Psoas muscle (tissue), 8 donors: ENCODE data around the gene LILRA2. TPM values are rescaled to one million over a fixed set of nuclear protein-coding genes. Genes with fewer than 3 reads are reported as not detected.
"Not testable (repeated sequence)": the region's sequence is repeated elsewhere in the genome, so short reads cannot be mapped to it uniquely, and the experiment has no call there.

Experiments
- ATAC-seq, 4 donors: fragments of 200-7000 bp; cut with Tn5 transposase; one replicate each; pipeline ENCODE4 v1.9.1; 2020; ENCODE audit warnings: moderate library complexity in 3 of 4, mild to moderate bottlenecking in 2 of 4
- DNase-seq, 2 donors: peaks; one replicate each; pipeline ENCODE4 v3.0.0-alpha.2; 2020
- H3K27ac ChIP-seq: fragments of 200-600 bp; one replicate; pipeline ENCODE4 v1.8.0; 2022
- H3K27me3 ChIP-seq, 3 donors: fragments of 200-600 bp in 1 of 3; one replicate each; pipeline versions ENCODE4 v1.6.1 to v1.8.0; 2013 to 2022; ENCODE audit warnings: low read length in 2 of 3, mild to moderate bottlenecking in 2 of 3, moderate library complexity in 1 of 3; ENCODE audit not compliant: insufficient read depth in 3 of 3
- H3K36me3 ChIP-seq, 2 donors: fragments of 200-600 bp in 1 of 2; one replicate each; pipeline versions ENCODE4 v1.6.1 to v1.8.0; 2013 to 2022; ENCODE audit warnings: low read depth in 1 of 2, mild to moderate bottlenecking in 1 of 2, moderate library complexity in 1 of 2; ENCODE audit not compliant: insufficient read depth in 1 of 2
- H3K4me1 ChIP-seq: fragments of 200-600 bp; one replicate; pipeline ENCODE4 v1.8.0; 2022
- H3K4me3 ChIP-seq: fragments of 200-600 bp; one replicate; pipeline ENCODE4 v1.8.0; 2022; ENCODE audit warnings: mild to moderate bottlenecking
- H3K9me3 ChIP-seq: fragments of 200-600 bp; one replicate; pipeline ENCODE4 v1.8.0; 2022
- WGBS, 3 donors: extraction: QIAGEN DNeasy Blood & Tissue Kit; methylation state at CpG; one replicate each; pipeline versions ENCODE4 v1.1.6 to v1.1.7; 2013; 5-methylcytosine and 5-hydroxymethylcytosine counted together
- intact Hi-C, 2 donors: fragments of 100-400 bp; cut with DNase I; formaldehyde crosslinking; loops; one replicate each; pipeline versions ENCODE4 v1.11.0 to v1.14.2; 2022
- polyA plus RNA-seq, 3 donors: library from polyadenylated mRNA; stranded (reverse); fragments of 200-250 nt; gene quantifications; one replicate each; pipeline ENCODE4 v1.2.3, GENCODE V29; 2013
- total RNA-seq, 4 donors: library from RNA; stranded (reverse); fragmentation: NEBNext Ultra II Directional in 2 of 4; extraction: Animal tissue kit (Norgen Biotek cat#: 25700) in 2 of 4; gene quantifications; one replicate each; pipeline versions ENCODE4 v1.2.1 to v1.2.4, GENCODE V29; 2021 to 2023
- TF ChIP-seq, protein P1 (sequence below): fragments of 200-600 bp; IDR thresholded peaks from one replicate; pipeline ENCODE4 v1.8.0; 2022; ENCODE audit warnings: antibody characterized with exemption
- donor health status: healthy with polysubstance abuse.
- donor health status: DM: no; HTN: no; CAD: no; lungs with moderate emphysema.
- donor health status: Bipolar disorder and iron deficiency.
- donor health status: healthy.
- donor health status: DM: yes; HTN: yes; CAD: no.
- donor health status: DM: no; HTN: no; CAD: no.
- donor health status: DM: no; HTN: no; CAD: no.
- donor health status: DM: yes; HTN: yes; CAD: no.

LILRA2 gene
- total and polyA plus RNA-seq, 7 donors: 0.25 to 1.8 (median 0.68) TPM

DNA sequence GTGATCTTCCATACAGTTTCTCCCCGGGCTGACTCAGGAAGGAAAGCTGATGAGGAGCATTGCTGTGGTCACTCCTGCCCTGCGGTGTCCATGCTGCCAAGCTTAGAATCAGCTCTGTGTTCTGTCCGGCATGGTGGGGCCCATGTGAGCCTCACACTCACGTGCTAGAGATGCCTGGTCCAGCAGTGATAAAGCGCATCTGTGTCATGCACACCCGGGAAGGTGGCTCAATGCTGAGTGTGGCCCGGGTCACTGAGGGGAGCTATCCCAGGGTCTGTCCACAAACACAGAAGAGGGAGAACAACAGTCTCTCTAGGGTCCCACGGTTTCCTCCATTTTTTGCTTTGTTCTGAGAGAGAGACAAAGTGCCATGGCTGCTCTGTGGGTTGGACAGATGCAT, 53.2 kb downstream of the LILRA2 start:
- peaks cover 0 to 2% (median 0%) of the 10 kb centered on the region in 3 donors for H3K27me3 ChIP-seq
- intact Hi-C loops: no loop called here
- ATAC-seq (no peak), DNase-seq (no peak)
- no peak overlapping the region for H3K4me3 ChIP-seq
- no peak overlapping the region for H3K27ac ChIP-seq
- TF ChIP-seq, protein P1, sequence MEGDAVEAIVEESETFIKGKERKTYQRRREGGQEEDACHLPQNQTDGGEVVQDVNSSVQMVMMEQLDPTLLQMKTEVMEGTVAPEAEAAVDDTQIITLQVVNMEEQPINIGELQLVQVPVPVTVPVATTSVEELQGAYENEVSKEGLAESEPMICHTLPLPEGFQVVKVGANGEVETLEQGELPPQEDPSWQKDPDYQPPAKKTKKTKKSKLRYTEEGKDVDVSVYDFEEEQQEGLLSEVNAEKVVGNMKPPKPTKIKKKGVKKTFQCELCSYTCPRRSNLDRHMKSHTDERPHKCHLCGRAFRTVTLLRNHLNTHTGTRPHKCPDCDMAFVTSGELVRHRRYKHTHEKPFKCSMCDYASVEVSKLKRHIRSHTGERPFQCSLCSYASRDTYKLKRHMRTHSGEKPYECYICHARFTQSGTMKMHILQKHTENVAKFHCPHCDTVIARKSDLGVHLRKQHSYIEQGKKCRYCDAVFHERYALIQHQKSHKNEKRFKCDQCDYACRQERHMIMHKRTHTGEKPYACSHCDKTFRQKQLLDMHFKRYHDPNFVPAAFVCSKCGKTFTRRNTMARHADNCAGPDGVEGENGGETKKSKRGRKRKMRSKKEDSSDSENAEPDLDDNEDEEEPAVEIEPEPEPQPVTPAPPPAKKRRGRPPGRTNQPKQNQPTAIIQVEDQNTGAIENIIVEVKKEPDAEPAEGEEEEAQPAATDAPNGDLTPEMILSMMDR: no peak
- no peaks in the 10 kb centered on the region for H3K4me1 ChIP-seq
- H3K36me3 ChIP-seq: no peaks in the 10 kb centered on the region
- no peaks in the 10 kb centered on the region for H3K9me3 ChIP-seq
- WGBS, 3 donors: 75 to 79% (median 77%) methylated on average over 8 of the region's 8 CpGs

DNA sequence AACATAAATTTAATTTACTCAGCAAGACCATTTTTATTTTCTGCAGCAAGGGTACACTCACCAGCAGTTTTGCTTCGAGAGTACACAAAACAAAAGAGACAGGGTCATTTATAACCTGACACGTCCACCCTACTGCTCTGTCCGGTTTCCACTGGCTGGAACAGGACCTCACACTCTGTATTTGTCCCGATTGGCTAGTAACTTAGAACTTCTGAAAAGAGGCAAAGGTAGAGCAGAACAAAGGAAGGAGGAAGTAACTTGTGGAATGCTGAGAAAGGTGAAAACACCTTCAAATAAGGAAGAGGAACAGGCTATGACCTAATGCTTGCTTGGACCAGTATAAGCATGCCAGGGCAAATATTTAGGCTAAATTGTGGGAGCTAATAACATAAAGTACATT, 54.3 kb downstream of the LILRA2 start:
- intact Hi-C loops, H3K36me3 ChIP-seq, H3K4me1 ChIP-seq, H3K9me3 ChIP-seq, H3K27ac ChIP-seq, H3K27me3 ChIP-seq, H3K4me3 ChIP-seq, DNase-seq, ATAC-seq: not testable (repeated sequence)
- 53 to 62% (median 60%) methylated on average over 4 of the region's 4 CpGs for WGBS, 3 donors

DNA sequence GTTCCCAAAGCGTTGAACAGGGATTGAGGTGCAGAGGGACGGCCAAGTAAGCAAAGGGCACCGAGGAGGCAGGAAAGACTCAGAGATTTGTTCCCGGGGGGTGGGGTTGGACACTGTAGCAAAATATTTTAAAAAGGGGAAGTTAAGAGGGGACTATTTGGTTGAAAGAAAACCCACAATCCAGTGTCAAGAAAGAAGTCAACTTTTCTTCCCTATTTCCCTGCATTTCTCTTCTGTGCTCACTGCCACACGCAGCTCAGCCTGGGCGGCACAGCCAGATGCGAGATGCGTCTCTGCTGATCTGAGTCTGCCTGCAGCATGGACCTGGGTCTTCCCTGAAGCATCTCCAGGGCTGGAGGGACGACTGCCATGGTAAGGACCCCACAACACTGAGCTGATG, 56.7 kb downstream of the LILRA2 start, which contains the start of gene LILRB1:
Gene LILRB1, plus strand, starts transcription at position 223 of the 400 bp plus-strand sequence. CDS start 590 bp downstream, outside the sequence.
- 69 to 76% (median 72%) methylated on average over 9 of the region's 9 CpGs for WGBS, 3 donors
- intact Hi-C loops: loop anchor here in 1 of 2 donors (2.0 kb wide), 1 partner anchor 333 kb away; no protein-coding TSS in a partner anchor
- H3K27me3 ChIP-seq, H3K4me3 ChIP-seq, H3K27ac ChIP-seq, DNase-seq, H3K36me3 ChIP-seq, ATAC-seq, H3K4me1 ChIP-seq, H3K9me3 ChIP-seq: not testable (repeated sequence)

GRCh38 chr19:54630782-54631181, 57.2 kb downstream of the LILRA2 start:
- no peaks in the 10 kb centered on the region for H3K9me3 ChIP-seq
- ATAC-seq (no peak), DNase-seq (no peak)
- H3K27ac ChIP-seq: no peak overlapping the region
- H3K4me1 ChIP-seq: no peaks in the 10 kb centered on the region
- H3K27me3 ChIP-seq: peaks cover 0 to 2% (median 0%) of the 10 kb centered on the region in 3 donors
- TF ChIP-seq, protein P1: no peak
- H3K4me3 ChIP-seq: no peak overlapping the region
- intact Hi-C loops: loop anchor here in 1 of 2 donors (2.0 kb wide), 1 partner anchor 334 kb away; no protein-coding TSS in a partner anchor
- 39 to 41% (median 40%) methylated on average over 6 of the region's 6 CpGs for WGBS, 3 donors
- H3K36me3 ChIP-seq: no peaks in the 10 kb centered on the region

- not testable (repeated sequence) for H3K4me1 ChIP-seq, H3K9me3 ChIP-seq, H3K4me3 ChIP-seq, ATAC-seq, H3K36me3 ChIP-seq, H3K27ac ChIP-seq, DNase-seq, H3K27me3 ChIP-seq
- WGBS, 3 donors: 66 to 74% (median 72%) methylated on average over 23 of the region's 23 CpGs
- intact Hi-C loops: loop anchor here in 1 of 2 donors (2.0 kb wide), 1 partner anchor 335 kb away; no protein-coding TSS in a partner anchor
Measured at GRCh38 chr19:54631489-54632337, 58.1 kb downstream of the LILRA2 start.

DNA sequence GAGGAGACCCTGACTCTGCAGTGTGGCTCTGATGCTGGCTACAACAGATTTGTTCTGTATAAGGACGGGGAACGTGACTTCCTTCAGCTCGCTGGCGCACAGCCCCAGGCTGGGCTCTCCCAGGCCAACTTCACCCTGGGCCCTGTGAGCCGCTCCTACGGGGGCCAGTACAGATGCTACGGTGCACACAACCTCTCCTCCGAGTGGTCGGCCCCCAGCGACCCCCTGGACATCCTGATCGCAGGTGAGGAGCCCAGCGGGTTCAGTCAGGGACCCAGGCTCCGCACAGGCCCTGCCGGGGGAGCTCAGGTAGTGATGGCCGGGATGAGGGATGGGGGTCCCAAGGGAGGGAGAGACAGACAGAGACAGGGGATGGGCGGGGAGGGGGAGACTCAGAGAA, 58.9 kb downstream of the LILRA2 start:
- H3K4me1 ChIP-seq, intact Hi-C loops, H3K27me3 ChIP-seq, DNase-seq, H3K9me3 ChIP-seq, H3K36me3 ChIP-seq, H3K4me3 ChIP-seq, ATAC-seq, H3K27ac ChIP-seq: not testable (repeated sequence)
- WGBS, 3 donors: 72 to 80% (median 79%) methylated on average over 14 to 16 of the region's 16 CpGs
